Erythroblast (primary cell): ENCODE results near the gene TMEM221.

Experiments used
- GATA1 ChIP-seq: IDR thresholded peaks from 2 replicates; pipeline ENCODE4 v1.6.1; 2011; ENCODE audit warnings: low read depth, mild to moderate bottlenecking, control low read depth, low read length, moderate library complexity
- POLR2A ChIP-seq: IDR thresholded peaks from 2 replicates; pipeline ENCODE4 v1.6.1; 2011; ENCODE audit warnings: mild to moderate bottlenecking, low read length

DNA sequence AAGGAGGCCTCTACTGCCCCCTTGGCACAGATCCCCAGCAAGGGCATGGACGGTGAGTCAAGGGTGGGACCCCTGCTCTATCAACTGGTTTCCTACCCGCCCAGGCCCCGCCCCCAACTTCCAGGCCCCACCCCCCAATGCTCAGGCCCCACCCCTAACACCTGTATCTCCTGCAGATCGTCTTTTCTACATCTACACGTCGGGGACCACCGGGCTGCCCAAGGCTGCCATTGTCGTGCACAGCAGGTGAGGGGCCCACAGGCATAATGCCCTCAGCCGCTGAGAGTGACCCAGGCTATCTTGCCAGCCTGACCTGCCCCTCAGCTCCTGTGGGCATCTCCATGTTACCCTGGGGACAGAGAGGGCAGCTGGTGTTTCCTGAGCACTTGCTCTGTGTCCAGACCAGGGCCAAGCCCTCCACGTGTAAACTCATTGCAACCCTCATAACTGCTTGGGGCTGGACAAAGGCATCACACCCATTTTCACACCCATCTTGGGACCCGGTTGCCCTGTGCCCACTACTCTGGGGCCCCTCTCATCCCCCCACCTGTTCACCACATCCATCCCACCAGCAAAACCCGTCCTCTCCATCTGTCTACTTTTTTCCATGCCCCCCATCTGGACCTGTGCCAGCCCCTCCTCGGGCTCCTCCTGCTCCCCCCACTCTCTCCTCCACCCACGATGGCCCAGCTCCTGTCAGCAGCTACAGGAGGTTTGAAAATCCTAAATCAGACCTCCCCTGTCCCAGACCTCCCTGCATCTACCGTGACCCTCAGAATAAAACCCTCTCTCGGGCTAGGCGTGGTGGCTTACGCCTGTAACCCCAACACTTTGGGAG, 39.0 kb upstream of the TMEM221 start:
- no peak for TF ChIP-seq POLR2A
- no peak for TF ChIP-seq GATA1
